ENCODE measurements around the gene TTC7B.
"Not testable (repeated sequence)": the region's sequence is repeated elsewhere in the genome, so short reads cannot be mapped to it uniquely, and the experiment has no call there.

GRCh38 chr14:90525353-90526028 is 290.7 kb downstream of the TTC7B start:
- TF ChIP-seq CREB5 (CRISPR knock-in tag; IDR thresholded peaks at IDR 0.05); PPARD (CRISPR knock-in tag; IDR thresholded peaks at IDR 0.05); GATA2 (CRISPR knock-in tag; IDR thresholded peaks at IDR 0.05); RFX5 (IDR thresholded peaks at IDR 0.05; ENCODE audit: low read depth, low read length); MYC (IDR thresholded peaks at IDR 0.05; ENCODE audit: low read depth, low read length); MYC (CRISPR knock-in tag; IDR thresholded peaks at IDR 0.05; ENCODE audit: borderline replicate concordance, low read depth); RBM22 (IDR thresholded peaks at IDR 0.05; ENCODE audit: low read depth, low read length, poor library complexity, severe bottlenecking); CTCF (IDR thresholded peaks at IDR 0.05 in 2 of 3, conservative IDR thresholded peaks at IDR 0.05 in 1 of 3; ENCODE audit: insufficient read depth in 2 of 3, low read depth in 1 of 3, low read length in 3 of 3); PCBP2 (IDR thresholded peaks at IDR 0.05; ENCODE audit: low read depth, low read length, poor library complexity, severe bottlenecking); ARNT (IDR thresholded peaks at IDR 0.05); JUND (IDR thresholded peaks at IDR 0.05; ENCODE audit: borderline replicate concordance, low read depth, low read length); JUND (tag; IDR thresholded peaks at IDR 0.05; ENCODE audit: borderline replicate concordance, low read depth, low read length); ZNF282 (CRISPR knock-in tag; IDR thresholded peaks at IDR 0.05); CEBPB (tag; IDR thresholded peaks at IDR 0.05); ZNF395 (CRISPR knock-in tag; IDR thresholded peaks at IDR 0.05): not testable (repeated sequence)

Measured in K562 (cell line).